Measurements from ENCODE around the gene STAT3. TPM values are rescaled to one million over a fixed set of nuclear protein-coding genes. Genes with fewer than 3 reads are reported as not detected.
A peak's percentile ranks its signal among the peaks of the same experiment; 100 is the strongest.

STAT3 gene
- total RNA-seq, 1 experiment from 2014 or later = 61.0 TPM

DNA sequence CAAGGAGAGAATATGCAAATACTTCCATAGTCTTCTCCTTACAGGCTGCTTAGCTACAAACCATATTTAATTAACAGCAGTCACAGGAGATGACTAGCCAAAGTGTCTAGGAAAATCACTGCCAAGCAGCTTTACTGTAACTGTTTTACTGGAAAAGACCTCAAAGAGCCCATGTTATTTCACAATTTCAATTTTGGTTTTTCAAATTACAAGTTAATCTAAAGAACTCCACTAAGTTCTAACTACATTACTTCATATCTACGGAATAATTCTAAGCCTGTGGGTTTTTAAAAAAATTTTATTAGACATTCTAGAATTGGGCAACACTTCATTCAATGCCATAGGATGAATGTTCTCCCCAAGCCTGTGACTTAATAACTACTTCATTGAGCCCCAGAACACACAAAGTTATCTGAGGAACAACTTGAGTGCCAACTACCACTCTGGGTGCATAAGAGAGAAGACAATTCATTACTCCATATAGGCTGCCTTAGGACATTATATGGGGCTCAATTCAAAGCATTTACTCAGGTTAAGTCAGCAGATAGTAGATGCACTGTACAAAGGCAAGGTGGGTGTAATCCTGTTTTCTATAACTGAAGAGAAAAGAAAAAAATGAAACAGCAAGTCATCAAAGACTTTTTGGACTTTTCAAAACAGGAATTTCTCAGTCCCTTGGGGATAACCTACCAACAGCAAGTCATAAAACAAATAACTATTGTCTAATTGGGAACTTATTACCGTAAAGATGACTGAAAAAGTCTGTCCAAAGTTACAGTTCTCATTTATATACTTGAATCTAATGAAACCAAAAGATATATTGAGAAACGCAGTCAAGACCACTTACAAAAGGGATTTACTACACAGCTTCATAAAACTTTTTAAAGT, 33.0 kb downstream of the STAT3 start:
- Histone ChIP-seq H3K9me2 (ENCODE audit: insufficient read depth) (no peaks in the 10 kb centered on the region), H4K20me1 (ENCODE audit: insufficient read depth) (no peaks in the 10 kb centered on the region), H2AFZ (ENCODE audit: low read depth, low read length, poor library complexity, severe bottlenecking) (no peak overlapping the region), H3K9me3 (ENCODE audit: control insufficient read depth in 1 of 2, insufficient read depth in 1 of 2, low read depth in 1 of 2, low read length in 2 of 2) (no peaks in the 10 kb centered on the region), H3K27me3 (ENCODE audit: insufficient read depth, low read length) (no peaks in the 10 kb centered on the region), H3K27ac (ENCODE audit: low read depth, low read length) (no peak overlapping the region), H3K4me1 (ENCODE audit: control insufficient read depth in 1 of 2, insufficient read depth in 2 of 2, low read length in 2 of 2) (peaks cover under 1 to 2% of the 10 kb centered on the region in 2 experiments), H3K36me3 (ENCODE audit: control insufficient read depth in 1 of 2, insufficient read depth in 2 of 2, low read length in 2 of 2) (no peaks in the 10 kb centered on the region), H3K4me2 (ENCODE audit: low read length) (no peak overlapping the region), H3K4me3 (replicated peaks in 1 of 2; ENCODE audit: low read depth in 1 of 2, low read length in 2 of 2) (no peak overlapping the region), H3K79me2 (ENCODE audit: insufficient read depth, low read length) (peaks cover 8% of the 10 kb centered on the region; the same call in 1 of the 2 replicates), H3K9ac (ENCODE audit: low read length) (no peak overlapping the region)
- BruUV-seq (replicated peaks) = no TSS peak
- no peak for DNase-seq (ENCODE audit: low read depth, low spot score)
- RAD21 ChIA-PET (ENCODE audit: low non-redundant PET in 1 of 2, low total read pairs in 2 of 2, uncharacterized antibody in 2 of 2, unreplicated experiment in 2 of 2) = interaction anchor here in 1 of 2 experiments (0.8 kb wide), 1 partner anchor 10 kb away, joined by 5 read pairs; no protein-coding TSS in a partner anchor
- CTCF ChIA-PET = no interaction called here
- intact Hi-C loops (cut with micrococcal nuclease) = no loop called here
- no peak for ATAC-seq
- POLR2A ChIA-PET = no interaction called here
- TF ChIP-seq FOSL1 (IDR thresholded peaks at IDR 0.05; ENCODE audit: low read depth) = no peak
- TF ChIP-seq, protein P1, sequence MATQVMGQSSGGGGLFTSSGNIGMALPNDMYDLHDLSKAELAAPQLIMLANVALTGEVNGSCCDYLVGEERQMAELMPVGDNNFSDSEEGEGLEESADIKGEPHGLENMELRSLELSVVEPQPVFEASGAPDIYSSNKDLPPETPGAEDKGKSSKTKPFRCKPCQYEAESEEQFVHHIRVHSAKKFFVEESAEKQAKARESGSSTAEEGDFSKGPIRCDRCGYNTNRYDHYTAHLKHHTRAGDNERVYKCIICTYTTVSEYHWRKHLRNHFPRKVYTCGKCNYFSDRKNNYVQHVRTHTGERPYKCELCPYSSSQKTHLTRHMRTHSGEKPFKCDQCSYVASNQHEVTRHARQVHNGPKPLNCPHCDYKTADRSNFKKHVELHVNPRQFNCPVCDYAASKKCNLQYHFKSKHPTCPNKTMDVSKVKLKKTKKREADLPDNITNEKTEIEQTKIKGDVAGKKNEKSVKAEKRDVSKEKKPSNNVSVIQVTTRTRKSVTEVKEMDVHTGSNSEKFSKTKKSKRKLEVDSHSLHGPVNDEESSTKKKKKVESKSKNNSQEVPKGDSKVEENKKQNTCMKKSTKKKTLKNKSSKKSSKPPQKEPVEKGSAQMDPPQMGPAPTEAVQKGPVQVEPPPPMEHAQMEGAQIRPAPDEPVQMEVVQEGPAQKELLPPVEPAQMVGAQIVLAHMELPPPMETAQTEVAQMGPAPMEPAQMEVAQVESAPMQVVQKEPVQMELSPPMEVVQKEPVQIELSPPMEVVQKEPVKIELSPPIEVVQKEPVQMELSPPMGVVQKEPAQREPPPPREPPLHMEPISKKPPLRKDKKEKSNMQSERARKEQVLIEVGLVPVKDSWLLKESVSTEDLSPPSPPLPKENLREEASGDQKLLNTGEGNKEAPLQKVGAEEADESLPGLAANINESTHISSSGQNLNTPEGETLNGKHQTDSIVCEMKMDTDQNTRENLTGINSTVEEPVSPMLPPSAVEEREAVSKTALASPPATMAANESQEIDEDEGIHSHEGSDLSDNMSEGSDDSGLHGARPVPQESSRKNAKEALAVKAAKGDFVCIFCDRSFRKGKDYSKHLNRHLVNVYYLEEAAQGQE (IDR thresholded peaks at IDR 0.05; ENCODE audit: low read depth) = no peak

DNA sequence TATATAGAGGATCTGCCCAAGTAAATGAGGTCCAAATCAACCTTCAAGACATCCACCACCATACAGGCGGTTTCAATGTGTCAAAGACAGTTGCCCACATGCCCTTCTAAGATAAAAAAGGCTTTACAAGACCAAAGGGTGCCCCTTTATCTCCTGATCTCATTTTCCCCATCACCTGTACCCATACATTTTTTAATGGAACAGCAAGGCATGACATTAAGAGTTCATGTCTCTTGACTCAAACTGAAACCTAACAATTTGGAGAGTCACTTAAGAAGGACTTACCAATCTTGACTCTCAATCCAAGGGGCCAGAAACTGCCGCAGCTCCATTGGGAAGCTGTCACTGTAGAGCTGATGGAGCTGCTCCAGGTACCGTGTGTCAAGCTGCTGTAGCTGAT, 40.1 kb downstream of the STAT3 start:
- RAD21 ChIA-PET (ENCODE audit: low non-redundant PET in 1 of 2, low total read pairs in 2 of 2, uncharacterized antibody in 2 of 2, unreplicated experiment in 2 of 2) = no interaction called here
- no peak overlapping the region for H2AFZ ChIP-seq (ENCODE audit: low read depth, low read length, poor library complexity, severe bottlenecking)
- ATAC-seq (no peak), DNase-seq (ENCODE audit: low read depth, low spot score) (no peak)
- H3K4me3 ChIP-seq (replicated peaks in 1 of 2; ENCODE audit: low read depth in 1 of 2, low read length in 2 of 2) = no peak overlapping the region
- CTCF ChIA-PET = no interaction called here
- no peaks in the 10 kb centered on the region for H3K27me3 ChIP-seq (ENCODE audit: insufficient read depth, low read length)
- H3K9ac ChIP-seq (ENCODE audit: low read length) = no peak overlapping the region
- peaks cover 11 to 24% of the 10 kb centered on the region in 2 experiments for H3K4me1 ChIP-seq (ENCODE audit: control insufficient read depth in 1 of 2, insufficient read depth in 2 of 2, low read length in 2 of 2)
- H3K9me3 ChIP-seq (ENCODE audit: control insufficient read depth in 1 of 2, insufficient read depth in 1 of 2, low read depth in 1 of 2, low read length in 2 of 2) = no peaks in the 10 kb centered on the region
- intact Hi-C loops (cut with micrococcal nuclease) = no loop called here
- no peak for TF ChIP-seq CBX3 (IDR thresholded peaks at IDR 0.05; ENCODE audit: low read depth)
- H3K79me2 ChIP-seq (ENCODE audit: insufficient read depth, low read length) = peaks cover 8% of the 10 kb centered on the region; the same call in 1 of the 2 replicates
- no TSS peak for BruUV-seq (replicated peaks)
- POLR2A ChIA-PET = no interaction called here
- H3K9me2 ChIP-seq (ENCODE audit: insufficient read depth) = no peaks in the 10 kb centered on the region
- no peak overlapping the region for H3K27ac ChIP-seq (ENCODE audit: low read depth, low read length)
- H3K36me3 ChIP-seq (ENCODE audit: control insufficient read depth in 1 of 2, insufficient read depth in 2 of 2, low read length in 2 of 2) = peaks cover 3 to 7% of the 10 kb centered on the region in 2 experiments; a peak in 2 of 4 replicates
- H3K4me2 ChIP-seq (ENCODE audit: low read length) = 0 out of 2 replicates have a peak overlapping the region, but pooled peaks have one; percentile 57
- H4K20me1 ChIP-seq (ENCODE audit: insufficient read depth) = no peaks in the 10 kb centered on the region
